Trophoblast cell (in vitro differentiated cells and primary cell): ENCODE data around the gene ZBTB32.

Experiments used
- DNase-seq, 2 donors: peaks; one replicate each; pipeline ENCODE4 v3.0.0-alpha.2; 2016
- H2AFZ ChIP-seq: 2 replicates; pipeline ENCODE4 v1.6.1; 2013; ENCODE audit warnings: low read length, moderate library complexity, mild to moderate bottlenecking; ENCODE audit not compliant: insufficient read depth, poor library complexity
- H2AK5ac ChIP-seq: 2 replicates; pipeline ENCODE4 v1.6.1; 2013; ENCODE audit warnings: mild to moderate bottlenecking, low read length
- H2BK120ac ChIP-seq: 2 replicates; pipeline ENCODE4 v1.6.1; 2013; ENCODE audit warnings: low read length, mild to moderate bottlenecking, moderate library complexity; ENCODE audit not compliant: insufficient read depth, poor library complexity
- H2BK12ac ChIP-seq: 2 replicates; pipeline ENCODE4 v1.6.1; 2013; ENCODE audit warnings: mild to moderate bottlenecking, low read length, moderate library complexity
- H2BK5ac ChIP-seq: 2 replicates; pipeline ENCODE4 v1.6.1; 2013; ENCODE audit warnings: low read length, low read depth, moderate library complexity, mild to moderate bottlenecking; ENCODE audit not compliant: poor library complexity
- H3K14ac ChIP-seq: 2 replicates; pipeline ENCODE4 v1.6.1; 2013; ENCODE audit warnings: mild to moderate bottlenecking, low read length
- H3K18ac ChIP-seq: 2 replicates; pipeline ENCODE4 v1.6.1; 2013; ENCODE audit warnings: mild to moderate bottlenecking, low read length
- H3K23ac ChIP-seq: 2 replicates; pipeline ENCODE4 v1.6.1; 2013; ENCODE audit warnings: low read length
- H3K27ac ChIP-seq: 2 replicates; pipeline ENCODE4 v1.5.1; 2013; ENCODE audit warnings: low read depth, mild to moderate bottlenecking, inconsistent platforms, low read length, moderate library complexity
- H3K27me3 ChIP-seq: 2 replicates; pipeline ENCODE4 v1.6.1; 2013; ENCODE audit warnings: inconsistent platforms, mild to moderate bottlenecking, low read length, moderate library complexity; ENCODE audit not compliant: insufficient read depth
- H3K36me3 ChIP-seq, 2 experiments: 1 replicate in 1 of 2; 2 replicates in 1 of 2; pipeline ENCODE4 v1.6.1; 2013; ENCODE audit warnings: low read length in 2 of 2, mild to moderate bottlenecking in 2 of 2, moderate library complexity in 1 of 2; ENCODE audit not compliant: insufficient read depth in 2 of 2, control insufficient read depth in 1 of 2
- H3K4ac ChIP-seq: 2 replicates; pipeline ENCODE4 v1.6.1; 2013; ENCODE audit warnings: low read depth, mild to moderate bottlenecking, low read length, moderate library complexity
- H3K4me1 ChIP-seq, 2 experiments: 1 replicate in 1 of 2; 2 replicates in 1 of 2; pipeline ENCODE4 v1.6.1; 2013; ENCODE audit warnings: low read length in 2 of 2, mild to moderate bottlenecking in 2 of 2, moderate library complexity in 1 of 2; ENCODE audit not compliant: insufficient read depth in 2 of 2, control insufficient read depth in 1 of 2
- H3K4me2 ChIP-seq: 2 replicates; pipeline ENCODE4 v1.6.1; 2013; ENCODE audit warnings: inconsistent platforms, mild to moderate bottlenecking, low read length, moderate library complexity
- H3K4me3 ChIP-seq: 2 replicates; pipeline ENCODE4 v1.5.1; 2013; ENCODE audit warnings: mild to moderate bottlenecking, low read depth, low read length, inconsistent platforms
- H3K79me1 ChIP-seq: one replicate; pipeline ENCODE4 v1.6.1; 2013; ENCODE audit warnings: low read length
- H3K79me2 ChIP-seq: 2 replicates; pipeline ENCODE4 v1.6.1; 2013; ENCODE audit warnings: low read length, mild to moderate bottlenecking; ENCODE audit not compliant: control insufficient read depth, insufficient read depth, poor library complexity
- H3K9ac ChIP-seq: 2 replicates; pipeline ENCODE4 v1.6.1; 2013; ENCODE audit warnings: mild to moderate bottlenecking, low read length
- H3K9me3 ChIP-seq: 2 replicates; pipeline ENCODE4 v1.6.1; 2013; ENCODE audit warnings: low read depth, mild to moderate bottlenecking, control low read depth, inconsistent platforms, low read length; ENCODE audit not compliant: insufficient read depth
- H4K12ac ChIP-seq: 2 replicates; pipeline ENCODE4 v1.6.1; 2013; ENCODE audit warnings: low read depth, mild to moderate bottlenecking, low read length, moderate library complexity
- H4K8ac ChIP-seq: 2 replicates; pipeline ENCODE4 v1.6.1; 2013; ENCODE audit warnings: low read depth, mild to moderate bottlenecking, low read length, moderate library complexity
- H4K91ac ChIP-seq: one replicate; pipeline ENCODE4 v1.6.1; 2013; ENCODE audit warnings: low read depth, mild to moderate bottlenecking, low read length, moderate library complexity
- WGBS: extraction: QIAGEN DNeasy Blood & Tissue Kit; methylation state at CpG from one replicate; pipeline ENCODE4 v1.1.7; 2013; ENCODE audit warnings: missing lambda C conversion rate; ENCODE audit not compliant: insufficient read length, insufficient coverage; ENCODE audit errors: extremely low coverage; 5-methylcytosine and 5-hydroxymethylcytosine counted together

Gene ZBTB32

GRCh38 chr19:35757231-35757748, 52.9 kb downstream of the ZBTB32 start:
- Histone ChIP-seq H2BK120ac (peak overlapping the region; percentile 93), H3K18ac (peak overlapping the region; percentile 85), H2BK5ac (peak overlapping the region; percentile 88), H2AFZ (peak overlapping the region; percentile 58), H2BK12ac (peak overlapping the region; percentile 83), H3K14ac (peak overlapping the region; percentile 84), H3K9me3 (peaks cover 4% of the 10 kb centered on the region), H3K79me1 (peaks cover 27% of the 10 kb centered on the region), H2AK5ac (peak overlapping the region; percentile 91), H3K23ac (no peak overlapping the region), H3K4me2 (peak overlapping the region; percentile 69), H4K8ac (peak overlapping the region; percentile 87), H4K91ac (peak overlapping the region; percentile 91), H4K12ac (peak overlapping the region; percentile 84), H3K27me3 (no peaks in the 10 kb centered on the region), H3K79me2 (peaks cover 6% of the 10 kb centered on the region), H3K4ac (peak overlapping the region; percentile 71), H3K4me3 (no peak overlapping the region), H3K4me1 (peaks cover 29 to 31% of the 10 kb centered on the region in 2 experiments), H3K9ac (peak overlapping the region; percentile 64), H3K36me3 (peaks cover 40 to 42% of the 10 kb centered on the region in 2 experiments), H3K27ac (peak overlapping the region; percentile 93)
- no CpG with 5 or more reads among the region's 19 CpGs for WGBS
- DNase-seq, result peak; percentile 95

GRCh38 chr19:35757749-35758608, 53.6 kb downstream of the ZBTB32 start, which contains the start of gene PROSER3:
Gene PROSER3 (plus strand): TSS chr19:35758176. CDS start chr19:35758216, 40 bp downstream.
- Histone ChIP-seq H3K79me2 (peaks cover 6% of the 10 kb centered on the region), H3K27ac (peak within 1 kb of the TSS; percentile 93), H2AK5ac (peak within 1 kb of the TSS; percentile 91), H3K79me1 (peaks cover 27% of the 10 kb centered on the region), H2BK5ac (peak within 1 kb of the TSS; percentile 88), H3K36me3 (peaks cover 33 to 36% of the 10 kb centered on the region in 2 experiments), H3K23ac (no peak within 1 kb of the TSS), H3K14ac (peak within 1 kb of the TSS; percentile 91), H3K9me3 (peaks cover 4% of the 10 kb centered on the region), H2BK120ac (peak within 1 kb of the TSS; percentile 93), H3K27me3 (no peaks in the 10 kb centered on the region), H3K4me1 (peaks cover 29 to 31% of the 10 kb centered on the region in 2 experiments), H3K4me3 (peak within 1 kb of the TSS; percentile 86), H2BK12ac (peak within 1 kb of the TSS; percentile 83), H4K8ac (peak within 1 kb of the TSS; percentile 93), H3K9ac (peak within 1 kb of the TSS; percentile 90), H2AFZ (peak within 1 kb of the TSS; percentile 75), H3K4me2 (peak within 1 kb of the TSS; percentile 69), H3K18ac (peak within 1 kb of the TSS; percentile 89), H4K12ac (peak within 1 kb of the TSS; percentile 85), H4K91ac (peak within 1 kb of the TSS; percentile 95), H3K4ac (peak within 1 kb of the TSS; percentile 71)
- DNase-seq, result peak; percentile 99
- WGBS, result no CpG with 5 or more reads among the region's 53 CpGs

- H2AFZ ChIP-seq, result no peak overlapping the region
- peaks cover 25 to 28% of the 10 kb centered on the region in 2 experiments for H3K36me3 ChIP-seq
- H3K4me1 ChIP-seq, result peaks cover 26 to 31% of the 10 kb centered on the region in 2 experiments
- H4K91ac ChIP-seq, result no peak overlapping the region
- H3K18ac ChIP-seq, result no peak overlapping the region
- WGBS, result no CpG with 5 or more reads among the region's 2 CpGs
- H2BK12ac ChIP-seq, result no peak overlapping the region
- no peak overlapping the region for H4K12ac ChIP-seq
- no peak overlapping the region for H3K14ac ChIP-seq
- H3K4me3 ChIP-seq, result no peak overlapping the region
- H3K79me2 ChIP-seq, result peaks cover 6% of the 10 kb centered on the region
- no peak overlapping the region for H2AK5ac ChIP-seq
- no peak overlapping the region for H3K23ac ChIP-seq
- peaks cover 27% of the 10 kb centered on the region for H3K79me1 ChIP-seq
- H2BK120ac ChIP-seq, result no peak overlapping the region
- DNase-seq, result no peak
- no peak overlapping the region for H2BK5ac ChIP-seq
- H3K9me3 ChIP-seq, result no peaks in the 10 kb centered on the region
- no peaks in the 10 kb centered on the region for H3K27me3 ChIP-seq
- no peak overlapping the region for H3K27ac ChIP-seq
- H3K4ac ChIP-seq, result no peak overlapping the region
- no peak overlapping the region for H4K8ac ChIP-seq
- H3K4me2 ChIP-seq, result no peak overlapping the region
- no peak overlapping the region for H3K9ac ChIP-seq
Observed at GRCh38 chr19:35759697-35760096, 55.3 kb downstream of the ZBTB32 start.

- H3K18ac ChIP-seq, result no peak overlapping the region
- H2BK5ac ChIP-seq, result no peak overlapping the region
- no peaks in the 10 kb centered on the region for H3K27me3 ChIP-seq
- no peak overlapping the region for H2AFZ ChIP-seq
- no peak overlapping the region for H3K4ac ChIP-seq
- H3K9me3 ChIP-seq, result no peaks in the 10 kb centered on the region
- peaks cover 27 to 36% of the 10 kb centered on the region in 2 experiments for H3K36me3 ChIP-seq
- H4K8ac ChIP-seq, result no peak overlapping the region
- no peak overlapping the region for H3K9ac ChIP-seq
- DNase-seq, result no peak
- H4K12ac ChIP-seq, result no peak overlapping the region
- H3K79me1 ChIP-seq, result peaks cover 20% of the 10 kb centered on the region
- H3K4me3 ChIP-seq, result no peak overlapping the region
- H2BK120ac ChIP-seq, result no peak overlapping the region
- no peak overlapping the region for H3K4me2 ChIP-seq
- H3K79me2 ChIP-seq, result peaks cover 6% of the 10 kb centered on the region
- H2AK5ac ChIP-seq, result no peak overlapping the region
- no peak overlapping the region for H3K23ac ChIP-seq
- no peak overlapping the region for H3K14ac ChIP-seq
- H3K27ac ChIP-seq, result no peak overlapping the region
- peaks cover 16 to 20% of the 10 kb centered on the region in 2 experiments for H3K4me1 ChIP-seq
- H2BK12ac ChIP-seq, result no peak overlapping the region
- no peak overlapping the region for H4K91ac ChIP-seq
- WGBS, result no CpG with 5 or more reads among the region's 4 CpGs
Observed at GRCh38 chr19:35760711-35761349, 56.5 kb downstream of the ZBTB32 start.
